PFSK-1 (cell line): ENCODE measurements around the gene CTIF.

Experiments used
- FOXP2 ChIP-seq: optimal IDR thresholded peaks from 2 replicates; pipeline ENCODE3; 2011; ENCODE audit warnings: borderline replicate concordance, control low read depth, inconsistent platforms; ENCODE audit not compliant: insufficient read depth; ENCODE audit errors: extremely low read length, extremely low read depth
- POLR2AphosphoS5 ChIP-seq: IDR thresholded peaks from 2 replicates; pipeline ENCODE4 v1.6.1; 2012; ENCODE audit warnings: low read depth, mild to moderate bottlenecking, control low read depth, low read length, moderate library complexity
- SIN3A ChIP-seq: IDR thresholded peaks from 2 replicates; pipeline ENCODE4 v1.6.1; 2012; ENCODE audit warnings: mild to moderate bottlenecking, low read length, moderate library complexity, borderline replicate concordance; ENCODE audit not compliant: insufficient read depth
- TAF1 ChIP-seq: IDR thresholded peaks from 2 replicates; pipeline ENCODE4 v1.6.1; 2012; ENCODE audit warnings: low read length, control low read depth, borderline replicate concordance; ENCODE audit not compliant: insufficient read depth
- TF ChIP-seq, protein P1 (sequence below), 2 experiments: IDR thresholded peaks; 2 replicates each; pipeline versions ENCODE4 v1.6.1 to v1.8.0; 2011 to 2012; ENCODE audit warnings: low read depth in 2 of 2, low read length in 2 of 2, control low read depth in 1 of 2, inconsistent platforms in 1 of 2, mild to moderate bottlenecking in 1 of 2, moderate library complexity in 1 of 2; ENCODE audit not compliant: insufficient read depth in 1 of 2

CTIF gene

GRCh38 chr18:48872234-48873145, 333.7 kb downstream of the CTIF start:
- TF ChIP-seq POLR2AphosphoS5 (no peak), SIN3A (no peak), TAF1 (no peak), FOXP2 (no peak)
- TF ChIP-seq, protein P1, sequence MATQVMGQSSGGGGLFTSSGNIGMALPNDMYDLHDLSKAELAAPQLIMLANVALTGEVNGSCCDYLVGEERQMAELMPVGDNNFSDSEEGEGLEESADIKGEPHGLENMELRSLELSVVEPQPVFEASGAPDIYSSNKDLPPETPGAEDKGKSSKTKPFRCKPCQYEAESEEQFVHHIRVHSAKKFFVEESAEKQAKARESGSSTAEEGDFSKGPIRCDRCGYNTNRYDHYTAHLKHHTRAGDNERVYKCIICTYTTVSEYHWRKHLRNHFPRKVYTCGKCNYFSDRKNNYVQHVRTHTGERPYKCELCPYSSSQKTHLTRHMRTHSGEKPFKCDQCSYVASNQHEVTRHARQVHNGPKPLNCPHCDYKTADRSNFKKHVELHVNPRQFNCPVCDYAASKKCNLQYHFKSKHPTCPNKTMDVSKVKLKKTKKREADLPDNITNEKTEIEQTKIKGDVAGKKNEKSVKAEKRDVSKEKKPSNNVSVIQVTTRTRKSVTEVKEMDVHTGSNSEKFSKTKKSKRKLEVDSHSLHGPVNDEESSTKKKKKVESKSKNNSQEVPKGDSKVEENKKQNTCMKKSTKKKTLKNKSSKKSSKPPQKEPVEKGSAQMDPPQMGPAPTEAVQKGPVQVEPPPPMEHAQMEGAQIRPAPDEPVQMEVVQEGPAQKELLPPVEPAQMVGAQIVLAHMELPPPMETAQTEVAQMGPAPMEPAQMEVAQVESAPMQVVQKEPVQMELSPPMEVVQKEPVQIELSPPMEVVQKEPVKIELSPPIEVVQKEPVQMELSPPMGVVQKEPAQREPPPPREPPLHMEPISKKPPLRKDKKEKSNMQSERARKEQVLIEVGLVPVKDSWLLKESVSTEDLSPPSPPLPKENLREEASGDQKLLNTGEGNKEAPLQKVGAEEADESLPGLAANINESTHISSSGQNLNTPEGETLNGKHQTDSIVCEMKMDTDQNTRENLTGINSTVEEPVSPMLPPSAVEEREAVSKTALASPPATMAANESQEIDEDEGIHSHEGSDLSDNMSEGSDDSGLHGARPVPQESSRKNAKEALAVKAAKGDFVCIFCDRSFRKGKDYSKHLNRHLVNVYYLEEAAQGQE (IDR thresholded peaks at IDR 0.05; ENCODE audit: insufficient read depth in 1 of 2, low read depth in 2 of 2, low read length in 2 of 2), result no peak

DNA sequence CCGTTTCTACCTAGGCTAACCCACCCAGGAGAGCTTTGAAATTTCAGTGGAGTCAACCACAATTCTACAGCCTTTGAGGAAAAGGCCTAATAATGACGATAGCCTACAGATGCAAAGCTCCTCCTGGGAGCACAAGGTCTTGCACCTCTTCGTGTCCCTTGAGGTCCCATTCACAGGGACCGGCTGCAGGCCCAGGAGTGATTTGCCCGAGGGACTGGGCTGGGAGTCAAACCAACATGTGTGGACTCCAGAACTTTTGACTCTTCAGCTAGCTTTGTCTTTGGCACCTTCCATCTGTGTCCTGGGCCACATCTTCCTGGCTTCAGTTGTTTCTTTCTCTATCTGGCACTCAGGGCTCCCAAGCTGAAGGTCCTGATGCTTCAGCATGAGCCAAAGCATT, 335.4 kb downstream of the CTIF start:
- TF ChIP-seq TAF1 (no peak), SIN3A (no peak), POLR2AphosphoS5 (no peak), FOXP2 (no peak)
- TF ChIP-seq, protein P1 (IDR thresholded peaks at IDR 0.05; ENCODE audit: insufficient read depth in 1 of 2, low read depth in 2 of 2, low read length in 2 of 2), result no peak

DNA sequence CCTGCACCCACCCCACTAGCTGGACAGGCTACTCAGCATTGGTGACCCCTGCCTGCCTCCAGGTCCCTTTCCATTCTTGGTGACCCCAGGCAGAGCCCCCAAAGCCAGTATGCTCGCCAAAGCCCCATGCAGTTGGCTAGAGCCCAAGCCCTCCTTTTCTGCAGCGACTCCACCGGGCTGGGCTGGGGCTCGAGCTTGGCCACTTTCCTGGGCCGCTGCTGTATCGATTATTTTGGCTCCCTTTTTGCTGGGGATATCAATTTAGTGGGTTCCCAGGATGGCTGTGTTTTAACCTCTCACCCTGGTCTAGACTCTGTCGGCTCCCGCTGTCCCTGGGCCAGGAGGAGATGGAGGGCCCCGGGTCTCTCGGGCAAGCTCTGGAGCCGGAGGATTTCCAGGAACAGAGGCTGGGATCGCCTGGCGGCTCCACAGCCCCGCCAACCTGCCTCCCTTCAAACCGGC, 335.9 kb downstream of the CTIF start:
- TF ChIP-seq SIN3A, result no peak
- no peak for TF ChIP-seq POLR2AphosphoS5
- no peak for TF ChIP-seq TAF1
- TF ChIP-seq, protein P1 (IDR thresholded peaks at IDR 0.05; ENCODE audit: insufficient read depth in 1 of 2, low read depth in 2 of 2, low read length in 2 of 2), result no peak
- TF ChIP-seq FOXP2, result no peak

DNA sequence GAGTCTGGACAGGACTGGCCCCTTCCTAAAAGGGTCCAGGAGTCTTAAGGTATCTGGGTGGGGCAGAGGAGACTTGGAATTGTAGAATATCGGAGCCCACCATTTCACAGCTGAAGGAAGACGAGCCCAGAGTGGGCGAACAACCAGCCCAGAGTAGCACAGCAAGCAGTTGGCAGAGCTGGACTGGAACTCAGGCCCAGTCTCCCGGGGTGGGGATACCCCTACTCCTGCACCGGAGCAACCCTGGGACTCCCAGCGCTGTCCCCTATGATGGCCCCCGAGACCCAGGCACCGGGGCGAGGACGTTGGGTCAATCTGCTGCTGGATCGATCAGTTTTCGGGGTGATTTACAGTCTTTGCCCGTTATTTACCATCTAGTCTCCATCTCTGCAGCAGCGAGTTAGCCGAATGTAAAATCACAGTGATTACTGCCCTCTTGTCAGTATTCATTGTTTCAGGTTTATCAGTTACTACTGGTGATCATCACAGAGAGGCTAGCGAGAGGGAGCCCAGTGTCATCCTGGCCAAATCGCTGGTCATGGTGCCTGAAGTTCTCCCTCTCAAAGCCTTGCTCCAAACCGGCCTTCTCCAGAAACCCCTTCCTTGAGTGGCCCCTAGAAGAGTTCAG, 336.6 kb downstream of the CTIF start:
- no peak for TF ChIP-seq TAF1

DNA sequence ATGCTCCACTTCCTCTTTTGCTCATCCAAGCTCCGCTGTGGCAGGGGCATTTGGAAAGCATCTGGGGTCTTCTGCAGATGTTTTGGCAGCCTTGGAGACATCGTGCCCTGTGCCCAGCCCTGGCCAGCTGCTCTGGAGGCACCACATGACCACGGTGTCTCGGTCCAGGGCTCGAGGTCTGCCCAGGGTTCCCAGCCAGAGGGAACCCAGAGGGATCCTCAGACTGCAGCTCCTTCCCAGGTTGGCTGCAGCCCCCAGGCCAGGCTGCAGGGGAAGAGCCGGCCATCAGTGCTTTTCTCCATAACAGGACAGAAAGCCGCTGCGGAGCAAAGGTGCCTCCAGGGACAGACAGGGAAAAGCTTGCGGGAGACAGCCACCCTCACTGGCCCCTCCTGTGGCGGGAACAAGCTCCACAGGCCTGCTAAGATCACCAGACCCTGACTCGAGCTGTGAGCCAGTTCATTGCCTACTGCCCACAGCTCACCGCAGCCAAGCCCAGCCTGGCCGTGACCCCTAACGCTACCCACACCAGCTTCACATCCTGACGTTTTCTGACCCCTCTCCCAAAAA, 337.2 kb downstream of the CTIF start:
- no peak for TF ChIP-seq TAF1
- TF ChIP-seq, protein P1 (IDR thresholded peaks at IDR 0.05; ENCODE audit: insufficient read depth in 1 of 2, low read depth in 2 of 2, low read length in 2 of 2), result no peak
- TF ChIP-seq POLR2AphosphoS5, result no peak
- no peak for TF ChIP-seq SIN3A
- TF ChIP-seq FOXP2, result no peak
